PC-3 (cell line): ENCODE measurements around the gene FAM24B. TPM values are rescaled to one million over a fixed set of nuclear protein-coding genes. Genes with fewer than 3 reads are reported as not detected.

Experiments used
- ATAC-seq: fragments of 200-7000 bp; cut with Tn5 transposase; 2 replicates; pipeline ENCODE4 v1.9.1; 2020; ENCODE audit warnings: mild to moderate bottlenecking, moderate library complexity
- BruUV-seq: library from RNA; stranded (reverse); fragments of 400-500 nt; replicated peaks from 2 replicates; lab custom pipeline; 2021; lab: Mats Ljungman, UMichigan
- CTCF ChIA-PET: fragments of 300-600 bp; sonication (Branson Sonifier 250); formaldehyde crosslinking; loops from one replicate; lab custom pipeline; 2022; ENCODE audit warnings: antibody characterized with exemption; lab: Charles Lee
- POLR2A ChIA-PET: fragments of 300-600 bp; sonication (Branson Sonifier 250); formaldehyde crosslinking; loops from one replicate; lab custom pipeline; 2022; ENCODE audit warnings: antibody characterized with exemption; ENCODE audit not compliant: unreplicated experiment; lab: Charles Lee
- DNase-seq: peaks from one replicate; pipeline ENCODE4 v3.0.0-alpha.2; 2015
- H2AFZ ChIP-seq: fragments of 300-600 bp; sonication (generic); 2 replicates; pipeline ENCODE4 v1.6.0; 2016; ENCODE audit warnings: antibody characterized with exemption, low read length
- H3F3A ChIP-seq: fragments of 300-600 bp; sonication (generic); one replicate; pipeline ENCODE4 v1.6.0; 2017; ENCODE audit warnings: antibody characterized with exemption, low read length, control low read depth, mild to moderate bottlenecking; ENCODE audit not compliant: unreplicated experiment
- H3K27ac ChIP-seq: fragments of 300-600 bp; sonication (generic); 2 replicates; pipeline ENCODE4 v1.5.1; 2016; ENCODE audit warnings: mild to moderate bottlenecking, low read length
- H3K27me3 ChIP-seq: fragments of 300-600 bp; sonication (generic); 2 replicates; pipeline ENCODE4 v1.6.1; 2016; ENCODE audit warnings: low read length, mixed read lengths
- H3K36me3 ChIP-seq: fragments of 300-600 bp; sonication (generic); 2 replicates; pipeline ENCODE4 v1.6.1; 2016; ENCODE audit warnings: low read depth, mixed run types, low read length, mixed read lengths
- H3K4me1 ChIP-seq: fragments of 300-600 bp; sonication (generic); 2 replicates; pipeline ENCODE4 v1.5.1; 2016; ENCODE audit warnings: low read length; ENCODE audit not compliant: insufficient read depth
- H3K4me2 ChIP-seq: fragments of 300-600 bp; sonication (generic); 2 replicates; pipeline ENCODE4 v1.6.0; 2016; ENCODE audit warnings: low read length
- H3K4me3 ChIP-seq: fragments of 300-600 bp; sonication (generic); 2 replicates; pipeline ENCODE4 v1.5.1; 2016; ENCODE audit warnings: mild to moderate bottlenecking, low read length, mixed read lengths
- H3K79me2 ChIP-seq: fragments of 300-600 bp; sonication (generic); 2 replicates; pipeline ENCODE4 v1.6.1; 2017; ENCODE audit warnings: low read length, mixed read lengths
- H3K9ac ChIP-seq: fragments of 300-600 bp; sonication (generic); 2 replicates; pipeline ENCODE4 v1.6.0; 2016; ENCODE audit warnings: mild to moderate bottlenecking, low read length
- H3K9me2 ChIP-seq: fragments of 300-600 bp; sonication (generic); replicated peaks from 2 replicates; pipeline ENCODE4 v1.6.1; 2016; ENCODE audit warnings: mixed run types, low read length, mixed read lengths
- H3K9me3 ChIP-seq: fragments of 300-600 bp; sonication (generic); 2 replicates; pipeline ENCODE4 v1.6.1; 2016; ENCODE audit warnings: low read length, mixed read lengths
- H4K20me1 ChIP-seq: fragments of 300-600 bp; sonication (generic); 2 replicates; pipeline ENCODE4 v1.6.1; 2016; ENCODE audit warnings: low read length, mixed read lengths
- CTCF ChIP-seq: fragments of 300-600 bp; sonication (generic); conservative IDR thresholded peaks from 2 replicates; pipeline ENCODE4 v1.5.1; 2017; ENCODE audit warnings: antibody characterized with exemption, low read depth, mild to moderate bottlenecking, low read length
- EZH2 ChIP-seq: fragments of 300-600 bp; sonication (generic); IDR thresholded peaks from one replicate; pipeline ENCODE4 v1.6.1; 2017; ENCODE audit warnings: antibody characterized with exemption, mild to moderate bottlenecking, low read length; ENCODE audit not compliant: unreplicated experiment
- EZH2phosphoT487 ChIP-seq: fragments of 300-600 bp; sonication (generic); IDR thresholded peaks from 2 replicates; pipeline ENCODE4 v1.6.1; 2018; ENCODE audit warnings: mild to moderate bottlenecking, antibody characterized with exemption, low read length, borderline replicate concordance
- intact Hi-C: fragments of 100-400 bp; cut with micrococcal nuclease; formaldehyde crosslinking; loops from 2 replicates; pipeline ENCODE4 v1.9.0; 2023
- total RNA-seq: library from RNA; depleted of rRNA; stranded (reverse); fragments of >200 nt; gene quantifications from 2 replicates; pipeline ENCODE4 v1.2.3, GENCODE V29; 2014

The FAM24B gene
- total RNA-seq, 1 experiment from 2014 or later = 5.2 TPM

- peaks cover 24% of the 10 kb centered on the region for H3K4me1 ChIP-seq
- peak overlapping the region; percentile 76 for H3K4me3 ChIP-seq
- no peaks in the 10 kb centered on the region for H3K9me3 ChIP-seq
- peak overlapping the region; percentile 84 for H3K4me2 ChIP-seq
- H3F3A ChIP-seq = no peaks in the 10 kb centered on the region
- peak overlapping the region; percentile 80 for H3K9ac ChIP-seq
- no peaks in the 10 kb centered on the region; the same call in 1 of the 2 replicates for H3K36me3 ChIP-seq
- CTCF ChIA-PET = no interaction called here
- peak overlapping the region; percentile 88 for H2AFZ ChIP-seq
- no peak for TF ChIP-seq EZH2
- no peak for TF ChIP-seq CTCF
- no peak for TF ChIP-seq EZH2phosphoT487
- H4K20me1 ChIP-seq = no peaks in the 10 kb centered on the region
- POLR2A ChIA-PET = no interaction called here
- peaks cover 66% of the 10 kb centered on the region for H3K79me2 ChIP-seq
- BruUV-seq = TSS peak; percentile 78
- peak; percentile 19 for DNase-seq
- H3K27me3 ChIP-seq = no peaks in the 10 kb centered on the region
- ATAC-seq = peak; percentile 42
- peak overlapping the region; percentile 69 for H3K27ac ChIP-seq
- intact Hi-C loops = loop anchor here (1.0 kb wide), 1 partner anchor 25 kb away; no protein-coding TSS in a partner anchor
- H3K9me2 ChIP-seq = no peaks in the 10 kb centered on the region
These were observed 512 bp downstream of the FAM24B start for GRCh38 chr10:122878799-122879338.

- peak overlapping the region; percentile 84 for H3K4me2 ChIP-seq
These were observed 2.1 kb downstream of the FAM24B start for GRCh38 chr10:122877264-122877663.

More at GRCh38 chr10:122877264-122877663, 2.1 kb downstream of the FAM24B start:
- intact Hi-C loops = no loop called here
- no peaks in the 10 kb centered on the region for H4K20me1 ChIP-seq
- H3K9me2 ChIP-seq = no peaks in the 10 kb centered on the region
- H3K36me3 ChIP-seq = no peaks in the 10 kb centered on the region; the same call in 1 of the 2 replicates
- H3F3A ChIP-seq = no peaks in the 10 kb centered on the region
- H3K4me3 ChIP-seq = peak overlapping the region; percentile 76; the same call in 1 of the 2 replicates
- no peak for ATAC-seq
- no peak overlapping the region for H3K9ac ChIP-seq
- H2AFZ ChIP-seq = no peak overlapping the region
- TF ChIP-seq EZH2 (no peak), CTCF (no peak), EZH2phosphoT487 (no peak)
- no peaks in the 10 kb centered on the region for H3K27me3 ChIP-seq
- POLR2A ChIA-PET = no interaction called here
- H3K27ac ChIP-seq = no peak overlapping the region
- CTCF ChIA-PET = no interaction called here
- no TSS peak for BruUV-seq
- no peaks in the 10 kb centered on the region for H3K9me3 ChIP-seq
- peaks cover 78% of the 10 kb centered on the region for H3K79me2 ChIP-seq
- peaks cover 24% of the 10 kb centered on the region for H3K4me1 ChIP-seq
- no peak for DNase-seq
